Thoracic aorta (tissue), 2 donors: Measurements from ENCODE around the gene DAP3. TPM values are rescaled to one million over a fixed set of nuclear protein-coding genes. Genes with fewer than 3 reads are reported as not detected.
"Not testable (repeated sequence)": the region's sequence is repeated elsewhere in the genome, so short reads cannot be mapped to it uniquely, and the experiment has no call there.

ENCODE experiments used
- ATAC-seq: fragments of 150-250 bp; one replicate; pipeline ENCODE4 v1.8.0; 2017; ENCODE audit warnings: low read depth; ENCODE audit not compliant: insufficient number of reproducible peaks, low FRiP score
- DNase-seq: peaks from one replicate; pipeline ENCODE4 v3.0.0-alpha.2; 2020; ENCODE audit warnings: low spot score
- H3K27ac ChIP-seq, 2 donors: fragments of 200-600 bp; sonication (generic); 1 replicate in 1 of 2; 2 replicates in 1 of 2; pipeline ENCODE4 v1.5.1; 2016; ENCODE audit warnings: mild to moderate bottlenecking in 2 of 2, moderate library complexity in 2 of 2
- H3K27me3 ChIP-seq: fragments of 200-600 bp; sonication (generic); replicated peaks from 2 replicates; pipeline ENCODE4 v1.6.0; 2016; ENCODE audit warnings: mild to moderate bottlenecking; ENCODE audit not compliant: insufficient read depth
- H3K36me3 ChIP-seq: fragments of 200-600 bp; sonication (generic); one replicate; pipeline ENCODE4 v1.5.1; 2016
- H3K4me1 ChIP-seq, 2 donors: fragments of 200-600 bp; sonication (generic); 1 replicate in 1 of 2; 2 replicates in 1 of 2; pipeline versions ENCODE4 v1.5.1 to v1.6.0; 2016; ENCODE audit warnings: low read depth in 2 of 2, mild to moderate bottlenecking in 1 of 2; ENCODE audit not compliant: control insufficient read depth in 1 of 2
- H3K4me3 ChIP-seq: fragments of 200-600 bp; sonication (generic); 2 replicates; pipeline ENCODE4 v1.5.1; 2016; ENCODE audit warnings: mild to moderate bottlenecking
- H3K9me3 ChIP-seq: fragments of 200-600 bp; sonication (generic); 2 replicates; pipeline ENCODE4 v1.5.1; 2016
- CTCF ChIP-seq: fragments of 200-600 bp; sonication (generic); IDR thresholded peaks from one replicate; pipeline ENCODE4 v1.5.1; 2019; ENCODE audit warnings: antibody characterized with exemption
- total RNA-seq, 2 donors: library from RNA; depleted of rRNA; stranded (reverse); fragments of >200 nt; gene quantifications; one replicate each; pipeline versions ENCODE4 v1.1.0 to v1.2.3, GENCODE V29; 2016

Gene DAP3
- total RNA-seq, 2 donors from 2014 or later, result 56.5 to 113 TPM

- no peaks in the 10 kb centered on the region for H3K9me3 ChIP-seq
- no peak for DNase-seq
- no peak overlapping the region for H3K4me3 ChIP-seq
- H3K27ac ChIP-seq, result no peak overlapping the region
- no peaks in the 10 kb centered on the region for H3K4me1 ChIP-seq
- TF ChIP-seq CTCF, result no peak
- ATAC-seq, result no peak
- no peaks in the 10 kb centered on the region for H3K27me3 ChIP-seq
- H3K36me3 ChIP-seq, result no peaks in the 10 kb centered on the region
These were observed 7.6 kb downstream of the DAP3 start for GRCh38 chr1:155696524-155696923.

GRCh38 chr1:155697046-155697445 is 8.2 kb downstream of the DAP3 start:
- Histone ChIP-seq H3K27me3 (no peaks in the 10 kb centered on the region), H3K9me3 (no peaks in the 10 kb centered on the region), H3K4me1 (no peaks in the 10 kb centered on the region), H3K27ac (no peak overlapping the region), H3K36me3 (no peaks in the 10 kb centered on the region), H3K4me3 (no peak overlapping the region)
- ATAC-seq (no peak), DNase-seq (no peak)
- no peak for TF ChIP-seq CTCF

- H3K9me3 ChIP-seq, H3K27me3 ChIP-seq, H3K4me1 ChIP-seq, H3K4me3 ChIP-seq, DNase-seq, H3K27ac ChIP-seq, ATAC-seq, H3K36me3 ChIP-seq: not testable (repeated sequence)
These were observed 8.7 kb downstream of the DAP3 start for GRCh38 chr1:155697616-155698015.

- Histone ChIP-seq H3K27me3 (no peaks in the 10 kb centered on the region), H3K36me3 (no peaks in the 10 kb centered on the region), H3K27ac (no peak overlapping the region), H3K9me3 (no peaks in the 10 kb centered on the region), H3K4me3 (no peak overlapping the region), H3K4me1 (no peaks in the 10 kb centered on the region)
- DNase-seq (no peak), ATAC-seq (no peak)
- no peak for TF ChIP-seq CTCF
These were observed 9.6 kb downstream of the DAP3 start for GRCh38 chr1:155698382-155699038.

GRCh38 chr1:155699062-155699461 is 10.2 kb downstream of the DAP3 start:
- not testable (repeated sequence) for H3K9me3 ChIP-seq, H3K4me1 ChIP-seq, H3K27me3 ChIP-seq, ATAC-seq, DNase-seq, H3K4me3 ChIP-seq, H3K27ac ChIP-seq, H3K36me3 ChIP-seq

GRCh38 chr1:155701675-155702074 is 12.8 kb downstream of the DAP3 start:
- DNase-seq, H3K27ac ChIP-seq, H3K27me3 ChIP-seq, H3K4me3 ChIP-seq, ATAC-seq, H3K9me3 ChIP-seq, H3K36me3 ChIP-seq, H3K4me1 ChIP-seq: not testable (repeated sequence)

- no peak for DNase-seq
- no peak for TF ChIP-seq CTCF
These were observed 14.3 kb downstream of the DAP3 start for GRCh38 chr1:155703216-155703615.

GRCh38 chr1:155704414-155704813 is 15.5 kb downstream of the DAP3 start:
- not testable (repeated sequence) for H3K9me3 ChIP-seq, H3K27me3 ChIP-seq, DNase-seq, ATAC-seq, H3K27ac ChIP-seq, H3K36me3 ChIP-seq, H3K4me1 ChIP-seq, H3K4me3 ChIP-seq

More at GRCh38 chr1:155703216-155703615, 14.3 kb downstream of the DAP3 start:
- Histone ChIP-seq H3K9me3 (no peaks in the 10 kb centered on the region), H3K36me3 (no peaks in the 10 kb centered on the region), H3K4me1 (no peaks in the 10 kb centered on the region), H3K4me3 (no peak overlapping the region), H3K27ac (no peak overlapping the region), H3K27me3 (no peaks in the 10 kb centered on the region)
- no peak for ATAC-seq
